Esophagus muscularis mucosa (tissue), 4 donors: Measurements from ENCODE around the gene COX11. TPM values are rescaled to one million over a fixed set of nuclear protein-coding genes. Genes with fewer than 3 reads are reported as not detected.

ENCODE experiments used
- DNase-seq: peaks from one replicate; pipeline ENCODE4 v3.0.0-alpha.2; 2017; ENCODE audit errors: extremely low spot score
- H3K27ac ChIP-seq, 4 donors: fragments of 200-600 bp; sonication (generic); replicated peaks in 1 of 4; 1 replicate in 3 of 4; 2 replicates in 1 of 4; pipeline ENCODE4 v1.5.1; 2016 to 2019; ENCODE audit warnings: mild to moderate bottlenecking in 1 of 4
- H3K27me3 ChIP-seq, 4 donors: fragments of 200-600 bp; sonication (generic); one replicate each; pipeline versions ENCODE4 v1.5.1 to v1.6.0; 2016 to 2019
- H3K36me3 ChIP-seq, 4 donors: fragments of 200-600 bp; sonication (generic); one replicate each; pipeline ENCODE4 v1.5.1; 2016 to 2019
- H3K4me1 ChIP-seq, 4 donors: fragments of 200-600 bp; sonication (generic); one replicate each; pipeline ENCODE4 v1.5.1; 2016 to 2019
- H3K4me3 ChIP-seq, 4 donors: fragments of 200-600 bp; sonication (generic); 1 replicate in 2 of 4; 2 replicates in 2 of 4; pipeline ENCODE4 v1.5.1; 2016 to 2019; ENCODE audit warnings: mild to moderate bottlenecking in 4 of 4, moderate library complexity in 1 of 4
- H3K9me3 ChIP-seq, 4 donors: fragments of 200-600 bp; sonication (generic); 1 replicate in 3 of 4; 2 replicates in 1 of 4; pipeline ENCODE4 v1.5.1; 2016 to 2019
- EP300 ChIP-seq: sonication (generic); formaldehyde crosslinking; IDR thresholded peaks from one replicate; pipeline ENCODE4 v1.6.1; 2017; ENCODE audit warnings: antibody characterized with exemption
- POLR2A ChIP-seq: fragments of 450-650 bp; IDR thresholded peaks from one replicate; pipeline ENCODE4 v1.6.1; 2017; ENCODE audit warnings: antibody characterized with exemption, moderate library complexity, mild to moderate bottlenecking, low read depth
- POLR2AphosphoS5 ChIP-seq, 2 donors: sonication (generic); formaldehyde crosslinking; IDR thresholded peaks; one replicate each; pipeline ENCODE4 v1.6.1; 2017; ENCODE audit warnings: antibody characterized with exemption in 2 of 2
- WGBS: methylation state at CpG from one replicate; pipeline ENCODE4 v1.1.5; 2018; 5-methylcytosine and 5-hydroxymethylcytosine counted together
- intact Hi-C: fragments of 100-400 bp; cut with DNase I; formaldehyde crosslinking; loops from one replicate; pipeline ENCODE4 v1.15.1; 2023
- total RNA-seq, 4 donors: library from RNA; depleted of rRNA; stranded (reverse); fragments of >200 nt; gene quantifications; one replicate each; pipeline versions ENCODE4 v1.1.0 to v1.2.1, GENCODE V29; 2016
- TF ChIP-seq, protein P1 (sequence below), 3 experiments: fragments of 200-600 bp in 2 of 3; fragments of 450-650 bp in 1 of 3; sonication (generic) in 2 of 3; IDR thresholded peaks; one replicate each; pipeline ENCODE4 v1.5.1; 2017 to 2019; ENCODE audit warnings: antibody characterized with exemption in 3 of 3, mild to moderate bottlenecking in 2 of 3, moderate library complexity in 1 of 3

COX11 gene
- total RNA-seq, 4 donors from 2014 or later = 63.0 to 96.4 (median 79.8) TPM

GRCh38 chr17:54944796-54945195 lies 23.7 kb downstream of the COX11 start:
- intact Hi-C loops = no loop called here
- Histone ChIP-seq H3K27me3 (no peaks in the 10 kb centered on the region), H3K4me1 (no peaks in the 10 kb centered on the region), H3K9me3 (no peaks in the 10 kb centered on the region), H3K4me3 (no peak overlapping the region), H3K36me3 (peaks cover 0 to 18% (median 0%) of the 10 kb centered on the region in 4 donors), H3K27ac (no peak overlapping the region)
- TF ChIP-seq, protein P1, sequence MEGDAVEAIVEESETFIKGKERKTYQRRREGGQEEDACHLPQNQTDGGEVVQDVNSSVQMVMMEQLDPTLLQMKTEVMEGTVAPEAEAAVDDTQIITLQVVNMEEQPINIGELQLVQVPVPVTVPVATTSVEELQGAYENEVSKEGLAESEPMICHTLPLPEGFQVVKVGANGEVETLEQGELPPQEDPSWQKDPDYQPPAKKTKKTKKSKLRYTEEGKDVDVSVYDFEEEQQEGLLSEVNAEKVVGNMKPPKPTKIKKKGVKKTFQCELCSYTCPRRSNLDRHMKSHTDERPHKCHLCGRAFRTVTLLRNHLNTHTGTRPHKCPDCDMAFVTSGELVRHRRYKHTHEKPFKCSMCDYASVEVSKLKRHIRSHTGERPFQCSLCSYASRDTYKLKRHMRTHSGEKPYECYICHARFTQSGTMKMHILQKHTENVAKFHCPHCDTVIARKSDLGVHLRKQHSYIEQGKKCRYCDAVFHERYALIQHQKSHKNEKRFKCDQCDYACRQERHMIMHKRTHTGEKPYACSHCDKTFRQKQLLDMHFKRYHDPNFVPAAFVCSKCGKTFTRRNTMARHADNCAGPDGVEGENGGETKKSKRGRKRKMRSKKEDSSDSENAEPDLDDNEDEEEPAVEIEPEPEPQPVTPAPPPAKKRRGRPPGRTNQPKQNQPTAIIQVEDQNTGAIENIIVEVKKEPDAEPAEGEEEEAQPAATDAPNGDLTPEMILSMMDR (IDR thresholded peaks at IDR 0.05) = no peak
- TF ChIP-seq POLR2A = no peak
- no peak for TF ChIP-seq EP300
- DNase-seq = no peak
- WGBS = 80% methylated on average over 1 of the region's 1 CpG

GRCh38 chr17:54941285-54941684 lies 27.2 kb downstream of the COX11 start:
- H3K4me3 ChIP-seq = no peak overlapping the region
- peaks cover 0 to 33% (median 6%) of the 10 kb centered on the region in 4 donors for H3K36me3 ChIP-seq
- H3K27me3 ChIP-seq = no peaks in the 10 kb centered on the region
- no peak for DNase-seq
- TF ChIP-seq POLR2A = no peak
- TF ChIP-seq POLR2AphosphoS5 (IDR thresholded peaks at IDR 0.05) = no peak
- TF ChIP-seq, protein P1 (IDR thresholded peaks at IDR 0.05) = no peak
- TF ChIP-seq EP300 = no peak
- H3K27ac ChIP-seq = no peak overlapping the region
- H3K4me1 ChIP-seq = no peaks in the 10 kb centered on the region
- WGBS = 85% methylated on average over 1 of the region's 1 CpG
- no peaks in the 10 kb centered on the region for H3K9me3 ChIP-seq
- intact Hi-C loops = no loop called here

- H3K9me3 ChIP-seq = no peaks in the 10 kb centered on the region
- H3K27me3 ChIP-seq = no peaks in the 10 kb centered on the region
- 100% methylated on average over 1 of the region's 1 CpG for WGBS
- intact Hi-C loops = no loop called here
- DNase-seq = no peak
- H3K4me1 ChIP-seq = no peaks in the 10 kb centered on the region
- no peak overlapping the region for H3K4me3 ChIP-seq
- H3K27ac ChIP-seq = no peak overlapping the region
- H3K36me3 ChIP-seq = peaks cover 10 to 67% (median 25%) of the 10 kb centered on the region in 4 donors
- no peak for TF ChIP-seq POLR2AphosphoS5 (IDR thresholded peaks at IDR 0.05)
- TF ChIP-seq POLR2A = no peak
- TF ChIP-seq, protein P1 (IDR thresholded peaks at IDR 0.05) = no peak
- no peak for TF ChIP-seq EP300
These were observed 31.0 kb downstream of the COX11 start for GRCh38 chr17:54937426-54937825.

DNA sequence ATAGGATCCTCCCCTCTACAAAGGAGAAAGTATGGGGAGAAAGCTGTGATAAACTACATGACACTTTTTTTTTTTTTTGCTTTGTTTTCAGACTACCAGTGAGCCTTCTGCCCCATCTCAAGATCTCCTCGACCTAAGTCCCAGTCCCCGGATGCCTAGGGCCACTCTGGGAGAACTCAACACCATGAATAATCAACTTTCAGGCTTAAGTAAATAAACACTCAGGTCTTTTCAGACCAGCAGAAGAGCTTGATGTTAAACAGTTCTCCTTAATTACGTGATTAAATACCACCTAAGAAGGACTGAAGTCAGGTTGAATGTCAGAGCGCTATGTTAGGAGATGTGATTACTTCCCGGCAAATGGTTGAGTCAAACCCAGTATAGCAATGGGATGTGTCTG lies 31.4 kb downstream of the COX11 start:
- H3K36me3 ChIP-seq = peaks cover 10 to 68% (median 27%) of the 10 kb centered on the region in 4 donors
- no peak overlapping the region for H3K27ac ChIP-seq
- 63% methylated on average over 5 of the region's 5 CpGs for WGBS

GRCh38 chr17:54935471-54935870 lies 33.0 kb downstream of the COX11 start:
- Histone ChIP-seq H3K9me3 (no peaks in the 10 kb centered on the region), H3K36me3 (peaks cover 10 to 80% (median 36%) of the 10 kb centered on the region in 4 donors), H3K4me1 (no peaks in the 10 kb centered on the region), H3K27ac (no peak overlapping the region), H3K27me3 (no peaks in the 10 kb centered on the region), H3K4me3 (no peak overlapping the region)
- TF ChIP-seq, protein P1 (IDR thresholded peaks at IDR 0.05) = no peak
- no peak for TF ChIP-seq POLR2A
- no peak for DNase-seq
- intact Hi-C loops = no loop called here
- 85% methylated on average over 5 of the region's 5 CpGs for WGBS

More for the DNA sequence above, 31.4 kb downstream of the COX11 start:
- TF ChIP-seq POLR2AphosphoS5 (IDR thresholded peaks at IDR 0.05) (no peak), POLR2A (no peak), EP300 (no peak)
- TF ChIP-seq, protein P1 (IDR thresholded peaks at IDR 0.05) = no peak
- Histone ChIP-seq H3K9me3 (no peaks in the 10 kb centered on the region), H3K4me3 (no peak overlapping the region), H3K27me3 (no peaks in the 10 kb centered on the region), H3K4me1 (no peaks in the 10 kb centered on the region)
- DNase-seq = no peak
- intact Hi-C loops = no loop called here
